HFFc6 (cell line): ENCODE data around the gene DARS2. TPM values are rescaled to one million over a fixed set of nuclear protein-coding genes. Genes with fewer than 3 reads are reported as not detected.

Experiments used
- DNase-seq: peaks from one replicate; pipeline ENCODE4 v3.0.0-alpha.2; 2018
- H3K27ac Mint-ChIP-seq: 2 replicates; pipeline ENCODE4 v1.8.0; 2020; ENCODE audit warnings: mild to moderate bottlenecking, mixed read lengths
- H3K27me3 Mint-ChIP-seq: 2 replicates; pipeline ENCODE4 v1.8.0; 2021; ENCODE audit warnings: mild to moderate bottlenecking, moderate library complexity, mixed read lengths; ENCODE audit not compliant: insufficient read depth
- H3K36me3 Mint-ChIP-seq: 2 replicates; pipeline ENCODE4 v1.8.0; 2021; ENCODE audit warnings: low read depth, mixed read lengths
- H3K4me1 Mint-ChIP-seq: 2 replicates; pipeline ENCODE4 v1.8.0; 2020; ENCODE audit warnings: low read depth, mixed read lengths
- H3K4me3 Mint-ChIP-seq: 2 replicates; pipeline ENCODE4 v1.8.0; 2020; ENCODE audit warnings: mild to moderate bottlenecking, moderate library complexity, mixed read lengths
- H3K9me3 Mint-ChIP-seq: 2 replicates; pipeline ENCODE4 v1.8.0; 2020; ENCODE audit warnings: mild to moderate bottlenecking, mixed read lengths
- total RNA-seq, 6 experiments: library from RNA; stranded (reverse); fragmentation: NEBNext Ultra II Directional; extraction: Animal tissue kit (Norgen Biotek cat#: 25700); gene quantifications; 2 replicates in 1 of 6; 3 replicates in 5 of 6; pipeline ENCODE4 v1.2.3, GENCODE V29; 2021
- TF ChIP-seq, protein P1 (sequence below): fragments of 200-600 bp; sonication (generic); IDR thresholded peaks from 2 replicates; pipeline ENCODE4 v1.5.0; 2021; ENCODE audit warnings: antibody characterized with exemption, mild to moderate bottlenecking

Gene DARS2
- total RNA-seq, 6 experiments from 2014 or later = 20.5 to 28.9 (median 26.1) TPM

DNA sequence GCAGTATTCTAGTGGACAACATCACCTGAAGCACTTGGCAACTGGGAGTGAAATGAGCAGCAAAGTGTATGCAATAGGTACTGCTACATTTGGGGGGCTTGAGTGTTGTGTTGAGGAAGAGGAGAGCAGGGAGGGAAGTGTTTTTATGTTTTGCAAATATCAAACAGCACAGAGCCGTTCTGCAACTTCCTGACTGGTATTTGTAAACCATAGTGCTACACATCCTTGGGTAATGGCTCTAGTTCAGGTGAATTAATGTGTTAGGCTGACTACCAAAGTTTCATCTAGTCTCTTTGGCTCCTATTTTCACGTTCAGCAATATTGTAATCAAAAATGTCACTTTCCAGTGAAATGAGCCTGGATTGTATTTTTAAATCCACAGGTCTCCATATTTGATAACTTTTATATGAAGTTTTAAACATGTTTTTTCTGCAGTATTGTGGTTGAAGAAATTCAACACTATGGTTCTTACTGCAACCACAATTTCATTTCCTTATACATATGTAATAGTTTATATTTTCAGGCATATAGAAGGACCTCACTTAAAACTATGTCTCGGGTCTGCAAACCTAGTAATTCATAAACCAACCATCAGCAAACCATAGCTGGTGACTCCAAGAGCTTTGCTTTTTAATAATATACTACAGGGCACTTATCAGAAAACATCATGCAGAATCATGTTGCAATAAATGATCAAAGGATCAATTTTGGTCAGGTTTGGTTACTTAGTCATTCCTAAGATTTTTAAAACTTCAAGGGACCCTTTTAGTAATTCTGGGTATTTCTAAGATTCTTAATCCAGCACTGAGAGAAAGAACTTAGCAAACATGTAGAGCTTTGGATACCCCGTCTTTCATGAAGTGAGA, 62.5 kb downstream of the DARS2 start:
- H3K4me3 Mint-ChIP-seq = no peak overlapping the region
- DNase-seq = no peak
- H3K9me3 Mint-ChIP-seq = no peaks in the 10 kb centered on the region
- TF ChIP-seq, protein P1, sequence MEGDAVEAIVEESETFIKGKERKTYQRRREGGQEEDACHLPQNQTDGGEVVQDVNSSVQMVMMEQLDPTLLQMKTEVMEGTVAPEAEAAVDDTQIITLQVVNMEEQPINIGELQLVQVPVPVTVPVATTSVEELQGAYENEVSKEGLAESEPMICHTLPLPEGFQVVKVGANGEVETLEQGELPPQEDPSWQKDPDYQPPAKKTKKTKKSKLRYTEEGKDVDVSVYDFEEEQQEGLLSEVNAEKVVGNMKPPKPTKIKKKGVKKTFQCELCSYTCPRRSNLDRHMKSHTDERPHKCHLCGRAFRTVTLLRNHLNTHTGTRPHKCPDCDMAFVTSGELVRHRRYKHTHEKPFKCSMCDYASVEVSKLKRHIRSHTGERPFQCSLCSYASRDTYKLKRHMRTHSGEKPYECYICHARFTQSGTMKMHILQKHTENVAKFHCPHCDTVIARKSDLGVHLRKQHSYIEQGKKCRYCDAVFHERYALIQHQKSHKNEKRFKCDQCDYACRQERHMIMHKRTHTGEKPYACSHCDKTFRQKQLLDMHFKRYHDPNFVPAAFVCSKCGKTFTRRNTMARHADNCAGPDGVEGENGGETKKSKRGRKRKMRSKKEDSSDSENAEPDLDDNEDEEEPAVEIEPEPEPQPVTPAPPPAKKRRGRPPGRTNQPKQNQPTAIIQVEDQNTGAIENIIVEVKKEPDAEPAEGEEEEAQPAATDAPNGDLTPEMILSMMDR = no peak
- no peak overlapping the region for H3K27ac Mint-ChIP-seq
- no peaks in the 10 kb centered on the region for H3K4me1 Mint-ChIP-seq
- peaks cover 18% of the 10 kb centered on the region; the same call in 1 of the 2 replicates for H3K36me3 Mint-ChIP-seq
- H3K27me3 Mint-ChIP-seq = no peaks in the 10 kb centered on the region

DNA sequence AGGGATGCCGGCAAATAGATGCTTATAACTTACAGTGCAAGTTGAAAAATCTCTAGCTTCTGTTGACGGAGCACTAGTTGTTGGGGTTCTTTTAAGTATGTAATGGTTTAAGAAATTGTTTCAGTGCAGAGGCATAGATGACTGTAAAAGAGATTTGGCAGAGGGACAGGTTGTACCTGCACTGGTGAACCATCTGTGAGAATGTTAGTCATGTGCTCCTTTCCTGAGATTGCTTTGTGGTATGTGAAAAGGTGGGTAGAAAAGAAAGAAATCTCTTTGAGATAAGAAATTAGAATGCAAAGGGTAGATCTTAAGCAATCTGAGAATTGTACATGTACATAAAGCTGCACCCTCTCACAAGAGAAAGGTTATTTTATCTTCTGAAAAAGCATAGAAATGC, 63.2 kb downstream of the DARS2 start:
- H3K4me1 Mint-ChIP-seq = no peaks in the 10 kb centered on the region
- H3K9me3 Mint-ChIP-seq = no peaks in the 10 kb centered on the region
- no peak for DNase-seq
- H3K27me3 Mint-ChIP-seq = no peaks in the 10 kb centered on the region
- H3K36me3 Mint-ChIP-seq = peaks cover 18% of the 10 kb centered on the region; the same call in 1 of the 2 replicates
- no peak overlapping the region for H3K4me3 Mint-ChIP-seq
- TF ChIP-seq, protein P1 = no peak
- no peak overlapping the region for H3K27ac Mint-ChIP-seq

DNA sequence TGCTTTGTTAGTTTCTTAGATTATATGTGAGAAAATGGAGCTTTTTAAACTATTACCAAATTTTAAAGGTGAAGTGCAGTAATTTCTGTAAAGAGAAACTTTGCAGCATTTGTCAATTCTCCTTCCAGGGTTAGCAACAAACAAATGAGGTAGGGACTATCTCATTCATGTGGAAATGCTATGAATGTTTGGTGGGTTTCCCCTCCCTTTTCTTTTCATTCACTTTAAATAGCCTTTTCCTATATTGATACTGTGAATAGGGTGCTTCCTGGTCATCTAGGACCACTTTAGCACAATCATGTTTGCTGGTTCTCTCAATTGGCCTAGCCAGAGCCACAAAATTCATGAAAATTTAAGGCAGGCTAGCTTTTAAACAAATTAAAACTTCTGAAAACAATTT, 64.3 kb downstream of the DARS2 start:
- Mint-ChIP-seq H3K9me3 (no peaks in the 10 kb centered on the region), H3K36me3 (peaks cover 18% of the 10 kb centered on the region; the same call in 1 of the 2 replicates), H3K27me3 (no peaks in the 10 kb centered on the region), H3K27ac (no peak overlapping the region), H3K4me3 (no peak overlapping the region), H3K4me1 (no peaks in the 10 kb centered on the region)
- TF ChIP-seq, protein P1 = no peak
- no peak for DNase-seq

DNA sequence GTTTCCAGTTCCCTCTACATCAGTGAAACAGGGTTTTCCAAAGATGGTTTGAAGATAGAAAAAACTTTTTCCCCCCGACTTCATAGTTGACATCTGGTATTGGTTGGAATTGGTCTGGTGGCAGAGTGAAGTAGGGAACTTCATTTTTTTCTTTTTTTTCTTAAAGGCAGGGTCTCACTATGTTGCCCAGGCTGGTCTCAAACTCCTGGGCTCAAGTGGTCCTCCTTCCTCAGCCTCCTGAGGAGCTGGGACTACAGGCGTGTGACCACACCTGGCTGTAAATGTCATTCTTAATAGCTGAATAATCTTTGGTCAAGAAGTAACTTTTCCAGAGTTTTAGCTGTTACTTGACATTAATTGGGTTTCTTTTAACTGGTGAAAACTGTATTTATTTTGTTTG, 65.4 kb downstream of the DARS2 start:
- H3K4me1 Mint-ChIP-seq = no peaks in the 10 kb centered on the region
- TF ChIP-seq, protein P1 = no peak
- no peaks in the 10 kb centered on the region for H3K9me3 Mint-ChIP-seq
- no peak overlapping the region for H3K27ac Mint-ChIP-seq
- no peaks in the 10 kb centered on the region for H3K27me3 Mint-ChIP-seq
- peaks cover 18% of the 10 kb centered on the region; the same call in 1 of the 2 replicates for H3K36me3 Mint-ChIP-seq
- DNase-seq = no peak
- no peak overlapping the region for H3K4me3 Mint-ChIP-seq

DNA sequence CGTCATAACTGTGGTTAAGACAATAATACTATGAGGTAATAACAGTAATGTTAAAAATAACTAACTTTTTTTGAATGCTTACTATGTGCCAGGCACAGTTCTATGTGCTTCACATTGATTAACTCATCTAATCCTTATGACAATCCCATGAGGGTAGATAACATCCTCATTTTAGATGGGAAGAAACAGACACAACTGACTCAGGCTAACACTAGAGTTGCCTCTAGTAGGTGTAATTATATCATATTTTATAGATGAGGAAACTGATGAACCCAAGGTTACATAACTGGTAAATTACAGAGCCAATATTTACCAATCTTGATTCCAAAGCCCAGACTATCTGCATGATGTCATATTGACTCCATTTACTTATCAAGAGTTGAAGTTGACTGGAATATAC, 69.1 kb downstream of the DARS2 start:
- H3K4me3 Mint-ChIP-seq = no peak overlapping the region
- TF ChIP-seq, protein P1 = no peak
- H3K27me3 Mint-ChIP-seq = no peaks in the 10 kb centered on the region
- H3K27ac Mint-ChIP-seq = no peak overlapping the region
- no peak for DNase-seq
- no peaks in the 10 kb centered on the region for H3K9me3 Mint-ChIP-seq
- H3K36me3 Mint-ChIP-seq = peaks cover 5% of the 10 kb centered on the region; the same call in 1 of the 2 replicates
- H3K4me1 Mint-ChIP-seq = no peaks in the 10 kb centered on the region
